Right kidney (tissue), 1 donor: ENCODE results near the gene FOXP1.

Source experiments
- DNase-seq: peaks from one replicate; pipeline ENCODE4 v3.0.0-alpha.2; 2016

FOXP1 gene

GRCh38 chr3:71304684-71305083, 278.8 kb downstream of the FOXP1 start:
- no peak for DNase-seq

GRCh38 chr3:71304247-71304646, 279.3 kb downstream of the FOXP1 start:
- DNase-seq, result no peak

GRCh38 chr3:71303627-71304200, 279.8 kb downstream of the FOXP1 start:
- no peak for DNase-seq

- no peak for DNase-seq
Measured at GRCh38 chr3:71302604-71303003, 280.9 kb downstream of the FOXP1 start.

- DNase-seq, result no peak
Measured at GRCh38 chr3:71300951-71301393, 282.6 kb downstream of the FOXP1 start.

GRCh38 chr3:71299160-71299559, 284.4 kb downstream of the FOXP1 start:
- DNase-seq, result no peak

- DNase-seq, result no peak
Measured at GRCh38 chr3:71294919-71295318, 288.6 kb downstream of the FOXP1 start.

- no peak for DNase-seq
Measured at GRCh38 chr3:71290301-71290700, 293.2 kb downstream of the FOXP1 start.

GRCh38 chr3:71288269-71288930, 295.1 kb downstream of the FOXP1 start:
- DNase-seq, result no peak

GRCh38 chr3:71285086-71285485, 298.4 kb downstream of the FOXP1 start:
- no peak for DNase-seq

- DNase-seq, result no peak
Measured at GRCh38 chr3:71282976-71283375, 300.6 kb downstream of the FOXP1 start.

- DNase-seq, result no peak
Measured at GRCh38 chr3:71281280-71281679, 302.2 kb downstream of the FOXP1 start.

GRCh38 chr3:71277341-71277740, 306.2 kb downstream of the FOXP1 start:
- DNase-seq, result no peak

- no peak for DNase-seq
Measured at GRCh38 chr3:71276531-71276930, 307.0 kb downstream of the FOXP1 start.

GRCh38 chr3:71273453-71273852, 310.1 kb downstream of the FOXP1 start:
- no peak for DNase-seq

- DNase-seq, result no peak
Measured at GRCh38 chr3:71271596-71271995, 311.9 kb downstream of the FOXP1 start.

GRCh38 chr3:71269906-71270305, 313.6 kb downstream of the FOXP1 start:
- DNase-seq, result no peak

- DNase-seq, result no peak
Measured at GRCh38 chr3:71268462-71268999, 315.0 kb downstream of the FOXP1 start.

GRCh38 chr3:71266875-71267274, 316.7 kb downstream of the FOXP1 start:
- no peak for DNase-seq

GRCh38 chr3:71265365-71265915, 318.1 kb downstream of the FOXP1 start:
- no peak for DNase-seq

- no peak for DNase-seq
Measured at GRCh38 chr3:71264840-71265239, 318.7 kb downstream of the FOXP1 start.

- no peak for DNase-seq
Measured at GRCh38 chr3:71262364-71263265, 320.9 kb downstream of the FOXP1 start.

- DNase-seq, result no peak
Measured at GRCh38 chr3:71260782-71261181, 322.7 kb downstream of the FOXP1 start.
